HG02759 (cell line): ENCODE measurements around the gene CASP7.
"Not testable (repeated sequence)": the region's sequence is repeated elsewhere in the genome, so short reads cannot be mapped to it uniquely, and the experiment has no call there.

ENCODE experiments used
- ATAC-seq: cut with Tn5 transposase; IDR thresholded peaks from one replicate; pipeline ENCODE4 v1.9.1; 2021; ENCODE audit warnings: mild to moderate bottlenecking, moderate library complexity; ENCODE audit not compliant: unreplicated experiment

CASP7 gene

DNA sequence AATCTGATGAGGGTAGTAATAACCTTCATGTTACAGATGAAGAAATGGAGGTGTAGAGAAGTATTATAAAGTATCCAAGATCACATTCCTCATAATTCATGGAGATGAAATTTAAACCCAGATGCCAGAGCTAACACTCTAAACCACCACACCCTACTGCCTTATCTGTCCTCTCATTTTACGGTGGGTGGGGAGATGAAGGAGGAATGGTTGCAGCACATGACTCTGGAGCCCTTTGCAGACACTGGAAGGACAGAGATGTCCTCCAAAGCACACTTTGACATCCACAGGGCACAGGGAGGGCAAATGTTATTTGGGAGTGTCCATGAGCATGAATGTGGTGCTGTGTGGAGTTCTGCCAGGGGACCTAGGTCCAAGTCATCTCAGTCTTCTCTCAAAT lies 72.8 kb downstream of the CASP7 start:
- ATAC-seq = no peak

GRCh38 chr10:113753020-113753692 lies 73.4 kb downstream of the CASP7 start:
- no peak for ATAC-seq

DNA sequence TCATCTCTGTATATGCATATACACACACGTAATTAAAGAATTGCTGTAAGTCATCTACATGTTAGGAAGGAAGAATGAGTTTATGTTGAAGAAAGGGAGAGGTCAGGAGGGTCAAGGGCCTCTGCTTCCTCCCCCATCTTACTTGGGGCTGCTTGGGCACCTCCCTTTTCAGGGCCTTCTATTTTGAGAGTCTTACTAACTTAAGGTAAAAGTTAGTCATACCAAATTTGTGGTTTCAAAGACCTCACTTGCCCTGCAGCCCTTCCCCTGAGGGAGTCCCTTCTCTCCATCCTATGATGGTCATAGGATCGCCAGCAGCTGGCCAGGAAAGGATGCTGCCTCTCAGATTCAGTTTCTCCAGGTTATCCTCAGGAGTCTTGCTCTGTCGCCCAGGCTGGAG lies 74.4 kb downstream of the CASP7 start:
- no peak for ATAC-seq

GRCh38 chr10:113754768-113755167 lies 75.1 kb downstream of the CASP7 start:
- no peak for ATAC-seq

DNA sequence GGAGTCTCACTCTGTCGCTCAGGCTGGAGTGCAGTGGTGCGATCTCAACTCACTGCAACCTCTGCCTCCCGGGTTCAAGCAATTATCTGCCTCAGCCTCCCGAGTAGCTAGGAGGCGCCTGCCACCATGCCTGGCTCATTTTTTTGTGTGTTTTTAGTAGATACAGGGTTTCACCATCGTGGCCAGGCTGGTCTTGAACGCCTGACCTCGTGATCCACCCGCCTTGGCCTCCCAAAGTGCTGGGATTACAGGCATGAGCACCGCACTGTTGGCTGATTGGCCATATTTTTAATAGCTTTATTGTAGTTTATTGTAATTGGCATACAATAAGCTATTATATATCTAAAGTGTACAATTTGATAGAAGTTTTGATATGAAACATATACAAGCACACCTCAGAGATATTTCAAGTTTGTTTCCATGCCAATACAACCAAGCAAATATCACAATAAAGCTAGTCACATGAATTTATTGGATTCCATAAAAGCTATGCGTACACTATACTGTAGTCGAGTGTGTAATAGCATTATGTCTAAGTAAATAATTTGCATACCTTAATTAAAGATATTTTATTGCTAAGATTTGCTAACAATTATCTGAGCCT lies 77.3 kb downstream of the CASP7 start:
- ATAC-seq = no peak

- ATAC-seq = no peak
Measured at GRCh38 chr10:113762083-113762482, 82.4 kb downstream of the CASP7 start.

DNA sequence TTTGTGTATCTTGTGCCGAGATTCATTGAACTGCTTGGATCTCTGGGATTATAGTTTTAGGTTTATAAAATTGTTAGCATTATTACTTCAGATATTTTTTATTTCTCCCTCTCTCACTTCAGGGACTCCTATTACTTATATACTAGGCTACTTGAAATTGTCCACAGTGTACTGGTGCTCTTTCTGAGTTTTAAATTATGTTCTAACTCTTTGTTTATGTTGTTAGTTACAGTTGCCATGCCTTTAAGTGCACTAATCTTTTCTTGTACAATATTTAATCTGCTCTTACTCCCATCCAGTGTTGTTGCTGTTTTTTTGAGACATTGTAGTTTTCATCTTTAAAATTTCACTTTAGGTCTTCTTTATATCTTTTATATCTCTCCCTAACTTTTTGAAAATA lies 84.9 kb downstream of the CASP7 start:
- ATAC-seq = no peak

GRCh38 chr10:113765910-113766309 lies 86.2 kb downstream of the CASP7 start:
- no peak for ATAC-seq

DNA sequence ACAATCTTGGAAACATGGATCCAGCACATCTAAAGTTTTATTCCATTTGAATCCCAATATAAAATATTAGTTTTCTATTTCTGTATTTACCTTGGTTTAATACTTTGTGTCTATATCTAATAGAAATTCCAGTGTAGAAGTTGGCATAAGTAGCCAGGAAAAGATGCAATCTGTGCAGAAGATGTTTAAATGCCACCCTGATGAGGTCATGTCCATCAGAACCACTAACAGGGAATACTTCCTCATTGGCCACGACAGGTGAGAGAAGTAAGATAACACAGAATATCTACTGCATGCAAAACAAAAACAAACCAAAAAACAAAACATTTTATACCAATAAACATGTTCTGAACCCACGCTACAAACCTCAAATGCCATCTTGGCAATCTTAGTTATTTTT lies 87.5 kb downstream of the CASP7 start:
- ATAC-seq = no peak

DNA sequence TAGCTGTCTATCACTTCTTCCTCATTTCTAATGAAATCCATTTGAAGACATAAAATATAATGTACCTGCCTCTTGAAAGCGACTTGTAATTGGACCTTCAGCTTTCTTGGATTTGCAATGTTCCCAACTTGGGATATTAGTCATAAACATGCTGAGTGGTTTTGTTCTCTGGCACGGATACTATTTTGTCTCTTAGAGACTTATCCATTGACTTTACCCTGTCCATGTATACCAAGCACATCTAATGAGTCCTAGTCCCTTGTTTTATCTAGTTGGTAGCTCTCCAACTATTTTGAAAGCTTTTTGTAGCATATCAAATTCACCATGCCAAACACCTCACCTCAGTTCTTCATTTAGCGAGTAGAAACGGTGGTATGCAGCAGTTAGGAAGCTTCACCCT lies 90.6 kb downstream of the CASP7 start:
- no peak for ATAC-seq

DNA sequence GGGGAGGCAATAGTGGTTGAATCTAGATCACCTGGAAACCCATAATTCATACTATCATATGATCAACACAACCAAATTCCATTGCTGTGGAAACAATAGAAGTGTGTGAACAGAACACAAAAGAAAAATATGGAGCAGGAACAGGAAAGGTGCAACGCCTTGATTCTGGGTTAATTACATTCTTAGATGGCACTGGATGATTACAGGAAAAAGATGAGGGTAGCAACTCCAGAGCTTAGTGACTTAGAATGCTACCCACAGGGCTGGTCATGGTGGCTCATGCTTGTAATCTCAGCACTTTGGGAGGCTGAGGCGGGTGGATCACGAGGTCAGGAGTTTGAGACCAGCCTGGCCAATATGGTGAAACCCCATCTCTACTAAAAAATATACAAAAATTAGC lies 91.4 kb downstream of the CASP7 start:
- not testable (repeated sequence) for ATAC-seq

GRCh38 chr10:113775686-113776294 lies 96.1 kb downstream of the CASP7 start:
- ATAC-seq = no peak

DNA sequence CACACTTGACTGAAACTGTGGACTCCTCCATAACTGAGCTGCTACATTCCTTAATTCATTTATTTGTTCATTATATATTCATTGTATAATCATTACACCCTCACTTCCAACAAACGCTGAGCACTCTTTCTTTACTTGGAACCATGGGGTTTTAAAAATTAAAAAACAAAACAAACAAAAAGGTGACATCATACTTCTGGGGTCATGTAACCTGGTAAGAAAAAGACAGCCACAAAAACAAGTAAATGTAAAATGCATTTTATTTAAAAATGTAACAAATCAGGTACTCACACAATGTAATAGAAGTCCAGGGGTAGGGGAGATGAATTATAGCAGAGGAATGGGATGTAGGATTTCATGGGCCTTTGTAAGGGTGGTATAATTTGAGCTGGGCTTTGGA lies 96.8 kb downstream of the CASP7 start:
- ATAC-seq = no peak
